Esophagus squamous epithelium (tissue), 5 donors: Measurements from ENCODE around the gene TUBG2. TPM values are rescaled to one million over a fixed set of nuclear protein-coding genes. Genes with fewer than 3 reads are reported as not detected.
A peak's percentile ranks its signal among the peaks of the same experiment; 100 is the strongest.

ENCODE experiments used
- DNase-seq: peaks from one replicate; lab custom pipeline; 2025; lab: John Stamatoyannopoulos, UW
- H3K27ac ChIP-seq, 4 donors: fragments of 200-600 bp; sonication (generic); one replicate each; pipeline ENCODE4 v1.5.1; 2016 to 2019; ENCODE audit warnings: mild to moderate bottlenecking in 1 of 4
- H3K27me3 ChIP-seq, 4 donors: fragments of 200-600 bp; sonication (generic); 1 replicate in 3 of 4; 2 replicates in 1 of 4; pipeline versions ENCODE4 v1.5.1 to v1.6.0; 2017 to 2021; ENCODE audit warnings: antibody characterized with exemption in 1 of 4
- H3K36me3 ChIP-seq, 3 donors: fragments of 200-600 bp; sonication (generic); one replicate each; pipeline ENCODE4 v1.5.1; 2016 to 2019
- H3K4me1 ChIP-seq, 3 donors: fragments of 200-600 bp; sonication (generic); one replicate each; pipeline ENCODE4 v1.5.1; 2017 to 2019
- H3K4me3 ChIP-seq, 4 donors: fragments of 200-600 bp; sonication (generic); 1 replicate in 3 of 4; 2 replicates in 1 of 4; pipeline ENCODE4 v1.5.1; 2016 to 2019; ENCODE audit warnings: mild to moderate bottlenecking in 2 of 4, moderate library complexity in 1 of 4
- H3K9me3 ChIP-seq, 3 donors: fragments of 200-600 bp; sonication (generic); one replicate each; pipeline ENCODE4 v1.5.1; 2016 to 2019
- CTCF ChIP-seq, 6 experiments: fragments of 450-650 bp in 4 of 6; fragments of 200-600 bp in 2 of 6; sonication (generic) in 2 of 6; IDR thresholded peaks; one replicate each; pipeline ENCODE4 v1.5.1; 2016 to 2019; ENCODE audit warnings: antibody characterized with exemption in 6 of 6, mild to moderate bottlenecking in 4 of 6, moderate library complexity in 4 of 6
- POLR2A ChIP-seq, 4 donors: fragments of 450-650 bp; IDR thresholded peaks; one replicate each; pipeline ENCODE4 v1.6.1; 2017; ENCODE audit warnings: antibody characterized with exemption in 4 of 4, mild to moderate bottlenecking in 4 of 4, moderate library complexity in 3 of 4
- WGBS, 2 donors: methylation state at CpG; one replicate each; pipeline ENCODE4 v1.1.5; 2018; 5-methylcytosine and 5-hydroxymethylcytosine counted together
- intact Hi-C: fragments of 100-400 bp; cut with DNase I; formaldehyde crosslinking; loops from one replicate; pipeline ENCODE4 v1.15.0; 2022
- total RNA-seq, 4 donors: library from RNA; depleted of rRNA; stranded (reverse); fragments of >200 nt; gene quantifications; one replicate each; pipeline ENCODE4 v1.1.0, GENCODE V29; 2016
- donor health status: DM: yes; HTN: yes; CAD: no.

TUBG2 gene
- total RNA-seq, 4 donors from 2014 or later: 7.1 to 14.5 (median 8.8) TPM

DNA sequence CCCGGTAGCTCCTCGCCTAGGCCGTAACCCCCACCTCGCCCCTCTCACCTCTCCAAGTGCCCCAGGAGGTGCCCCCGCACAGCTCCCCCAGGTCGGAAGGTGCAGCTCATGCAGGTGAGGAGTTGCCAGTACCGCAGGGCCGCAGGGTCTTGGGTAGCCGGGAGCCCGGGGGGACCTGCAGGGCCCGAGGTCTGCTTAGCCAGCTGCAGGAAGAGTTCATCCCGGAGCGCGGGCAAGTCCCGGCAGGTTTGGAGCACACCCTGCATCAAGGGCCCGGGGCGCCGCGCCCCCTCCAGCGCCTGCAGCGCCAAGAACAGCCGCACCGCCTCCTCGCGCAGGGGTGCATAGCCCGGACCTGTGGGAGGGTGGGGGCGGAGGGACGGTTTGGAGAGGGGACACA lies 13.0 kb downstream of the TUBG2 start:
- WGBS, 2 donors: 20 to 58% methylated on average over 2 to 16 of the region's 28 CpGs
- Histone ChIP-seq H3K36me3 (peaks cover 24 to 69% (median 26%) of the 10 kb centered on the region in 3 donors), H3K9me3 (no peaks in the 10 kb centered on the region), H3K4me3 (peak overlapping the region in 3 of 4 donors; percentile 18 to 51 (median 27)), H3K27me3 (peaks cover 0 to 25% (median 0%) of the 10 kb centered on the region in 4 donors), H3K27ac (peak overlapping the region; percentile 98 to 99 (median 98)), H3K4me1 (peaks cover 66 to 94% (median 70%) of the 10 kb centered on the region in 3 donors)
- DNase-seq: no peak
- TF ChIP-seq CTCF (IDR thresholded peaks at IDR 0.05): no peak
- TF ChIP-seq POLR2A (IDR thresholded peaks at IDR 0.05): no peak
- intact Hi-C loops: no loop called here

DNA sequence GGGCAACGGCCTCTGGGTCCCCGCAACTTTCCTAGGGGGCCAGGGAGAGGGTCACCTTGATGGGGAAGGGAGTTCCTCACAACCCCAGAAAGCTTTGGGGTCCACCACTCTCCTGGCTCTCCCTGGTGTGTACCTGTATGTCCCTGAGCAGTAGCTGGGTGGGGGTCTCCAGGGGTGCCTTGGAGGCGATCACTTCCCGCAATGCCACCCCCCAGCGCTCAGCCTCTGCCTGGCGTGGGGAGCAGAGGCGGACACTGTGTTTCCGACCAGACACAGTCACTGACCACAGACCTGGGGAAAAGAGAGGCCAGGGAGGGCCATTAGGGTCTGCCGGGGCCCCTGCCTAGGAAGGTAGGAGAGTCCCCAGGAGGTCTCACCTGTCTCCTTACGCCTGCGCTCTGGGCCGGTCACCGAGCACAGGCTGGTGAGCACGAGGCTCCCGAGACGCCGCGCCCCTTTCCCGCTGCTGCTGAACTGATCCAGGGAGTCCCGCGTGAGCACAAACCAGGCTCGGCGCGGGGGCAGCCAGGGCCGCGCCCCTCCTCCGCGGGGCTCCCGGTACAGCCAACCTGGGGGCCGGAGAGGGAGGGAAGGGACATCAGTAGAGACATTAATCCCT lies 14.3 kb downstream of the TUBG2 start:
- 69 to 93% methylated on average over 5 to 6 of the region's 30 CpGs for WGBS, 2 donors
- H3K9me3 ChIP-seq: no peaks in the 10 kb centered on the region
- peak overlapping the region; percentile 83 to 97 (median 94) for H3K4me3 ChIP-seq
- H3K36me3 ChIP-seq: peaks cover 24 to 57% (median 26%) of the 10 kb centered on the region in 3 donors
- H3K4me1 ChIP-seq: peaks cover 53 to 91% (median 66%) of the 10 kb centered on the region in 3 donors
- TF ChIP-seq CTCF (IDR thresholded peaks at IDR 0.05) (no peak), POLR2A (IDR thresholded peaks at IDR 0.05) (no peak)
- peaks cover 0 to 25% (median 0%) of the 10 kb centered on the region in 4 donors for H3K27me3 ChIP-seq
- no peak for DNase-seq
- H3K27ac ChIP-seq: peak overlapping the region; percentile 98 to 99 (median 98)
- intact Hi-C loops: no loop called here

DNA sequence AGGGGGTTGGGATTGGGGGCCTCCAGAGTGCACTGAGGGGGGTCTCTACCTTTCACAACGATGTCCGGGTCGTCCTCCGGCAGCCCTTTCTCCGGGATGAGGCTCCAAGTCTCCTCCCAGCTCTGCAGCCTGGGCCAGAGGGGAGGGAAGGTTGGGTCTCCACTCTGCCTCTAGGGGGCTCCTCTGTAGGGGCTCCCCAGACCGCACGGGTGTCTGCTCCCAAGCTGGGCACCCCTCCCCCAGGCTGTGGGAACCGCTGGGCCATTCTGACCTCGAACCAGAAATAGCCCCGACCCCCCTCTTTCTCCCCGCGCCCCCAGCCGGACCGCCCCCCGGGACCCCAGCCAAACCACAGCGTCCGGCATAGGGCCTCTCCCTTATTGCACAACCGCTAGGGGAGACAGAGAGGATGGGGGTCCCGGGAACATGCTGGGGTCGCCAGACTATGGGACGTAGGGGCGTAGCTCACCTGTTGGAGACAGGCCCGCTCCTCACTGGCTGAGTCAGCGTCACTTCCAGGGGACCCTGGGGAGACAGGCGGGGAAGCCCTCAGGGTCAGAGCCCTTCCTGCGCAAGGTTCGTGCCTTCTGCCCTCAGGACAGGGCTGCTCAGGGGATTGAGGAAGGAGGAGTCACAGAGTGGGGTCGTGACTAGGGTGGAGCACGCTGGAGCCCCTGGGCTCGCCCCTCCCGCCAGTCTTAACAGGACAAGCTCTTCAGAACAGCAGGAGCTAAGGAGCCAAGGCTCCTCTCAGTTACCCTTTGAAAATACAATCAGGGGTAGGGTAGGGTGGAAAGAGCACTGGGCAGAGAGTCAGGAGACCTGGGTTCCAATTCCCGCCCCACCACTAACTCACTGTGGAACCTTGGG lies 15.0 kb downstream of the TUBG2 start:
- peak overlapping the region; percentile 98 to 99 (median 98) for H3K27ac ChIP-seq
- peaks cover 0 to 25% (median 0%) of the 10 kb centered on the region in 4 donors for H3K27me3 ChIP-seq
- peak overlapping the region; percentile 83 to 97 (median 94) for H3K4me3 ChIP-seq
- no peak for TF ChIP-seq POLR2A (IDR thresholded peaks at IDR 0.05)
- TF ChIP-seq CTCF (IDR thresholded peaks at IDR 0.05): peak in 4 of 6 experiments; percentile 15 to 44 (median 22)
- intact Hi-C loops: no loop called here
- no peak for DNase-seq
- H3K4me1 ChIP-seq: peaks cover 53 to 91% (median 73%) of the 10 kb centered on the region in 3 donors
- WGBS, 2 donors: 5 to 6% methylated on average over 3 to 5 of the region's 32 CpGs
- no peaks in the 10 kb centered on the region for H3K9me3 ChIP-seq
- H3K36me3 ChIP-seq: peaks cover 22 to 49% (median 25%) of the 10 kb centered on the region in 3 donors

DNA sequence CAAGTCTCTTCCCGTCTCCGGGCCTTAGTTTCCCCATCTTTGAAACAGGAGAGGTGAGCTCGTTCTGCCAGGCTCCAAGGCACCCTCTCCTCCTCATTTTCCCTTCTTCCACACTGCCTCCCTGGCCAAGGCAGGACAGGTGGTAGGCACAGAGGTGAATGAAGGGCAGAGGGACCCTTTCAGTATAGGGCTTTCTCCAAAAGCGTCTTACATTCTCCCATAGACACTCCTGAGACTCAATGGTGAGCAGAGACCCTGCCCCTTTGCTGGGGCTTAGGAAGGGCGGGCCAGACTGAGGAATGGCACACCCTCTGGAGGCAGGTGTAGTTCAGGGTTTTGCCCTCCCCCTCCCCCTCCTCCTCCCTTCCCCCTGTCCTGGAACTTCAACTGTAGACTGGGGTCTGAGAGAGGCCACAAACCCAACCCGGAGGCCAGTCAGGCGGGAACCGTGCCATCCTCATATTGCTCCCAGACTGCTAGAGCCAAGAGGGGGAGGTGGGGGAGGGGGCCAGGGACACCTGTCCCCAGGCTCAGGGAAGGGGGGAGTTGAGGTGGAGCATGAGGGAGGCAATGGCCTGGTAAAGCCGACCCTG lies 15.8 kb downstream of the TUBG2 start:
- intact Hi-C loops: no loop called here
- no peaks in the 10 kb centered on the region for H3K9me3 ChIP-seq
- no peak for DNase-seq
- H3K27ac ChIP-seq: peak overlapping the region; percentile 98 to 99 (median 98)
- peak overlapping the region; percentile 83 to 97 (median 94) for H3K4me3 ChIP-seq
- H3K27me3 ChIP-seq: peaks cover 0 to 25% (median 0%) of the 10 kb centered on the region in 4 donors
- WGBS, 2 donors: 0 to 29% methylated on average over 3 to 6 of the region's 9 CpGs
- TF ChIP-seq CTCF (IDR thresholded peaks at IDR 0.05) (no peak), POLR2A (IDR thresholded peaks at IDR 0.05) (peak in 1 of 4 donors; percentile 15)
- peaks cover 15 to 42% (median 21%) of the 10 kb centered on the region in 3 donors for H3K36me3 ChIP-seq
- peaks cover 53 to 91% (median 74%) of the 10 kb centered on the region in 3 donors for H3K4me1 ChIP-seq
